GF-D8 (cell line): Measurements from ENCODE around the gene RAB3GAP1.
"Not testable (repeated sequence)": the region's sequence is repeated elsewhere in the genome, so short reads cannot be mapped to it uniquely, and the experiment has no call there.

Source experiments
- DNase-seq: peaks from one replicate; lab custom pipeline; 2025; lab: John Stamatoyannopoulos, UW

The RAB3GAP1 gene

DNA sequence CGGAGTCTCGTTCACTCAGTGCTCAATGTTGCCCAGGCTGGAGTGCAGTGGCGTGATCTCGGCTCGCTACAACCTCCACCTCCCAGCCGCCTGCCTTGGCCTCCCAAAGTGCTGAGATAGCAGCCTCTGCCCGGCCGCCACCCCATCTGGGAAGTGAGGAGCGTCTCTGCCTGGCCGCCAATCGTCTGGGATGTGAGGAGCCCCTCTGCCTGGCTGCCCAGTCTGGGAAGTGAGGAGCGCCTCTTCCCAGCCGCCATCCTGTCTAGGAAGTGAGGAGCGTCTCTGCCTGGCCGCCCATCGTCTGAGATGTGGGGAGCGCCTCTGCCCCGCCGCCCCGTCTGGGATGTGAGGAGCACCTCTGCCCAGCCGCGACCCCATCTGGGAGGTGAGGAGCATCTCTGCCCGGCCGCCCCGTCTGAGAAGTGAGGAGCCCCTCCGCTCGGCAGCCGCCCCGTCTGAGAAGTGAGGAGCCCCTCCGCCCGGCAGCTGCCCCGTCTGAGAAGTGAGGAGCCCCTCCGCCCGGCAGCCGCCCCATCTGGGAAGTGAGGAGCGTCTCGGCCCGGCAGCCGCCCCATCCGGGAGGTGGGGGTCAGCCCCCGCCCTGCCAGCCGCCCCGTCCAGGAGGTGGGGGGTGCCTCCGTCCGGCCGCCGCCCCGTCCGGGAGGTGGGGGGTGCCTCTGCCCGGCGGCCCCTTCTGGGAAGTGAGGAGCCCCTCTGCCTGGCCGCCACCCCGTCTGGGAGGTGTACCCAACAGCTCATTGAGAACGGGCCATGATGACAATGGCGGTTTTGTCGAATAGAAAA is 53.6 kb downstream of the RAB3GAP1 start:
- not testable (repeated sequence) for DNase-seq

DNA sequence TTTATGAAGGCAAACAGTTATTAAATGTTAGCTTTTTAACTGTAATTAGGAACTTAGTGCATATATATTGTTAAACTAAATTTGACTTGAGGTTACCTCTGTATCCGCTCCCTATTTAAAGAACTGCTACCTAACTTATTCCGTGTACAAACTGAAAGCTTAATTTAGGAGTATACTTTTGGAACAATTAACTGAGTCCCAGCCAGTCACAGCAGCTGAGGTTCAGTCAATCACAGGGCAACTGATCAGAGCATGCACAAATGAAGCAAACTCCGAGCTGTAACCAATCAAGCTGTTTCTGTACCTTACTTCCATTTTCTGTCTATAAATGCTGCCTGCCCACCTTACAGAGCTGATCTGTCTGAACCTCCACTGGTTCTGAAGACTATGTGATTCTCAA is 61.2 kb downstream of the RAB3GAP1 start:
- DNase-seq = no peak

DNA sequence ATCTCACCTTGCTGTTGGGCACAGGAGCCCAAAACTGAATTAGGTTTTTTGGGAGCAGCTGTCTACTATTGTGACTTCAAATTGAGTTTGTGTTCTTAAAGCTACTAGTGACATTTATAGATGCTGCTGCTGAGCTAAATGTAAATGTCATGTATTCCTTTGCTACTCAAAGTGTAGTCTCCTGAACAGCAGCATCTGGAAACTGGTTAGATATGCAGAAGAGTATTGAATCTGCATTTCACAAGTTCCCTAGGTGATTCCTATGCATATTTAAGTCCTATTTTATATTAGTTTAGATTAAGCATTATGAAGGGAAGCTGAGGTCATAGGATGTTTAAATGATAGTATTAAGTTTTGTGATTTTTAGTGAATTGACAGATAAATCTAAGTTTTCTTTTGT is 67.5 kb downstream of the RAB3GAP1 start:
- no peak for DNase-seq

- DNase-seq = no peak
These were observed 69.0 kb downstream of the RAB3GAP1 start for GRCh38 chr2:135121016-135121657.

GRCh38 chr2:135121658-135122039 is 69.6 kb downstream of the RAB3GAP1 start:
- not testable (repeated sequence) for DNase-seq

- no peak for DNase-seq
These were observed 73.1 kb downstream of the RAB3GAP1 start for GRCh38 chr2:135124924-135125886.

DNA sequence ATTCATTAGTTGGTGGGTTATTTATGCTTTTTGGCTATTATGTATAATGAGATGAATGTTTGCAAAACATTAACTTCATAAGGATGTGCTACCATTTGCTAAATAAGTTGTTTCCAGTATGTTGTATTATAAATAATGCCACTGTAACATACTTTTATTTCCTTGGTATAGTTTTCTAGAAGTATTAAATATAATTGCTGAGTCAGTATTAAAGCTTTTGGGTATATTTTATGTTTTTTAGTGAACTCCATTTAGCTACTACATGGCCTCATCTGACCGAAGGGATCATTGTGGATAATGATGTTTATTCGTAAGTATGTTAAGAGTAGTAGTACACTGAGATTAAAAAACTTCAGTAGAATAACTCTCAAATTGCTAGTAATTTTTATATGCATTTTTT is 73.8 kb downstream of the RAB3GAP1 start:
- DNase-seq = no peak

DNA sequence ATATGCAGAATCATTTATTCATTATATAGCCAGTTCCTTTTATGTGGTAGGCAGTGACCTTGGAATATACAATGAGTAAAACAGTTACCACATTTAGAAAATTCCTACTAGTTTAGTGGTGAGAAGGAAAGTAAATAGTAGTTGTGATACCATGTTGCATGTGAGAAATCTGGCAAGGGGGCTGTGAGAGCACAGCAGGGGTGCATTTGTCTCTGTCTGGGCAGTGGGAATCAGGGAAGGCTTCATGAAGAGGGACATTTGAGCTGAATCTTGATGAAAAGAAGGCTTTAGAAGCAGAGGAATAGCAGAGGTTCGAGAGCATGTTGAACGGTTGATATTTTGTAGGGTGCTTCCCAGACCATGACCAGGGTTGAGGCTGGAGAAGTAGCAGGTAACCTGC is 78.7 kb downstream of the RAB3GAP1 start:
- no peak for DNase-seq

GRCh38 chr2:135132314-135132713 is 80.2 kb downstream of the RAB3GAP1 start:
- DNase-seq = no peak

DNA sequence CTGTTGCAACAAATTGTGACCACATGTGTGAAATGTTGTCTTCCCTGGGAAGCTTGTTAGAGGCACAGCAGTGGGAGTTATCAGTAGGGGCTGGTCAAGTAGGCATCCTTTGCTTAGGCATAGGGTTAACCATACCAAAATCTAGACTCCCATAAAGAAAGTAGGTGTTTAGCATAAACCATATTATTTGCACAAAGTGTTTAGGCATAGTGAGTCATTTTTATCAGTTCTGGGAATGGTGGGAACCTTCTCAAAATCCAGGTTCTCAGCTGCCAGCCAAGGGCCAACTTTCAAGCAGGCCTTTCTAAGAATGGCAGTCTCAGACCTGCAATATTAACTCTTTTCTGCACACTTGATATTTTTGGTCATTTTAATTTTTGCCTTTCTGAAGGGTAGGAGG is 88.5 kb downstream of the RAB3GAP1 start:
- DNase-seq = no peak

- DNase-seq = no peak
These were observed 90.2 kb downstream of the RAB3GAP1 start for GRCh38 chr2:135142323-135142722.

DNA sequence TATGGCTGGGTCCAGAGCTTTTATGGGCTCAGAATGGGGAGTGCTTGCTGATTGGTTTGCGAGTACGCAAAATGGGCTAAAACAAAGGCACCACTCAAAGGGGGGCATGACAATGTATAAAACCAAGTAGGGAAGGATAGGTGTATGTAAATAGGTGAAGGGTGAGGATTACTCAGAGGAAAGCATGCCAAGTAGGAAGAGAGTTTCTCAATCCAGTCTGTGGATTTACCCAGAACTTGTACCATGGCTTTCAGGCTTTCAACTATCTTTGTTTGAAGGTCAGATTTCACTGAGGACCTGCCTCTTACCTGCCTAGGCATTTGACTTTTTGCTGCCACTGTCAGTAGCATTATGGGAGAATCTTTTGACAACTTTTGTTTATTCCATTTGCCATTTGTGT is 92.3 kb downstream of the RAB3GAP1 start:
- DNase-seq = no peak

GRCh38 chr2:135149251-135149650 is 97.2 kb downstream of the RAB3GAP1 start:
- no peak for DNase-seq

DNA sequence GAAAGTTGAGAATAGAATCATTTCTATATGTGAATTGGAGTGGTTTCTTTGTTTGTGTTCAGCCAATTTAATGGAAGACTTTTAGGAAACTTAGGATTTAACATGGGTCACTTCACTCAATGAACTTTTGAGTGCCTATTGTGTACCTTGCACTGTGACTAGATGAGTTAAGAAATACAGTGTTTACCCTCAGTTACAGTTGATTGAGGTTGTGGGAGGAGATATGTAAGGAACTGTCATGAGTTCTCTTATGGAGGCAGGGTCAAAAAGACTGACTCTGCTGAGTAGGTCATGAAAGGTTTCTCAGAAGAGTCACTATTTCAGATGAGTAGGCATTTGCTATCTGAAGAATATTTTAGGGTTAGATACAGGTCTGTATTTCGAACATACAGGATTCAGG is 98.6 kb downstream of the RAB3GAP1 start:
- no peak for DNase-seq

GRCh38 chr2:135151615-135152014 is 99.5 kb downstream of the RAB3GAP1 start:
- DNase-seq = no peak

GRCh38 chr2:135152361-135152760 is 100.3 kb downstream of the RAB3GAP1 start:
- no peak for DNase-seq

DNA sequence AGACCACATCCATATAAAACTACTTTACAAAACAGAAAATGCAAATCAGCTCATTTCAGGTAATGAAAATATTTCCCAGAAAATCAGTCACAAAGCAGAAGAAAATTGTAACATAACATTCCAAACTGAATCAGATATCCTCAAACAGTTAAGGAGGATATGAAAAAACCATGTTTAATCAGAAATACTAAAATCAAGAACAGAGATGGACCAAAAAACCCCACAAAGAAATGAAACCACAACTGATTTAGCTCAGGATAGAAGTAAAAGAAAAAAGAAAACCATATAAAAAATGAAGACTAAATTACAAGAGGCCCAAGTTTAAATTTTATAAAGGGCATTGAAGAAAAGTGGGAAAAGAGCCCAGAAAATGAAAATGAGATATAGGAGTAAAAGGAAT is 102.9 kb downstream of the RAB3GAP1 start:
- DNase-seq = no peak

DNA sequence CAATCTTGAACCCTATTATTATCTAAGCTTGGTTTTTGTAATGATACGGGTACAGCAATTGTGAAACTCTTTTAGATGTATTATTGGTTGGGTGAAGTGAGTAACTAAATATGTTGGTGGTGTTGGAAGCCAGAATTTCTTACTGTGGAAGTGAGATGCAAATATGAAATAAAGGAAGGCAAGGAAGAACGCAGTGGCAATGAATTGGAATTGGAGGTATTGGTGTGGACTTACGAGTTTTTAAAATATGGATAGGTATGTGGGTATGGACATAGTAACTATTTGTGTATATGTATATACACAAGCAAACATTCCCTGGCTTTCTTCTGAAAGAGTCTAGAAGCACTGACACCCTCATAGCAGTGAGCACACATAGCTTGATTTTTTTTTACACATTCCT is 105.8 kb downstream of the RAB3GAP1 start:
- DNase-seq = no peak

DNA sequence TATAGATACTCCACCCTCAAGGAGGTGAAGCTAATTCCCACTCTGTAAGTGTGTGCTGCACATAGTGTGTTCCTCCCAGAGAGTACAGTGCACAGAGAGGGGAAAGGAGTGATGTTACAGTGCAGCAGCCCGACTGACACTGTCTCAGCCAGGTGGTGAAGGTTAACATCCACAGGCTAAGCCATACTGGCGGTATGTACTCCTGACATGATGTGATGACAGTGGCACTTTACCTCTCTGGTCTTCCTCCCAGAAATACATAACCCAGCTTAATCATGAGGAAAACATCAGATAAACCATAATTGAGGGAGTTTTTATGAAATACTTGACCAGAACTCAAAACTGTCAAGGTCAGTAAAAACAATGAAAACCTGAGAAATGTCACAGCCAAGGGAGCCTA is 107.1 kb downstream of the RAB3GAP1 start:
- no peak for DNase-seq

DNA sequence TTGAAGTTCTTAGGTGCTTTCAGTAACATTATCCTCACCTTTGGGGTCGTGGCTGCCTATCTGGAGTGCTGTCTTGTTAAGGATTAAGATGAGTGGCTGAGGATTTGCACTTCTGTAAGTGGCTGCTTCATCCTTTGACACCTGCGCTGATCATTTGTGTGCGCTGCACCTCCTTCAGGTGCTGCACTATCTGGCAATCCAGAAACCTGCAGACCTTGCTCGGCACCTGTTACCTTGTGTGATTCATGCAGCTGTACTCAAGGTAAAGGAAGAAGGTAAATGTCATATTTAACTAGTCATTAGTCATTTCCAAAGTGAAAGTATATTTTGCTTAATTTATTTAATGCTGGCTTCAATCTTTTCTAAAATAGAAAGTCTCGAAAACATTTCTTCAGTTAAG is 110.3 kb downstream of the RAB3GAP1 start:
- no peak for DNase-seq

GRCh38 chr2:135162786-135163185 is 110.7 kb downstream of the RAB3GAP1 start:
- DNase-seq = no peak

GRCh38 chr2:135163306-135163705 is 111.2 kb downstream of the RAB3GAP1 start:
- DNase-seq = no peak

- no peak for DNase-seq
These were observed 111.8 kb downstream of the RAB3GAP1 start for GRCh38 chr2:135163901-135164300.
